ENCODE data around the gene TBC1D9B. TPM values are rescaled to one million over a fixed set of nuclear protein-coding genes. Genes with fewer than 3 reads are reported as not detected.

Gene TBC1D9B
- total and polyA plus RNA-seq, 2 experiments from 2014 or later = 77.0 to 97.3 TPM

DNA sequence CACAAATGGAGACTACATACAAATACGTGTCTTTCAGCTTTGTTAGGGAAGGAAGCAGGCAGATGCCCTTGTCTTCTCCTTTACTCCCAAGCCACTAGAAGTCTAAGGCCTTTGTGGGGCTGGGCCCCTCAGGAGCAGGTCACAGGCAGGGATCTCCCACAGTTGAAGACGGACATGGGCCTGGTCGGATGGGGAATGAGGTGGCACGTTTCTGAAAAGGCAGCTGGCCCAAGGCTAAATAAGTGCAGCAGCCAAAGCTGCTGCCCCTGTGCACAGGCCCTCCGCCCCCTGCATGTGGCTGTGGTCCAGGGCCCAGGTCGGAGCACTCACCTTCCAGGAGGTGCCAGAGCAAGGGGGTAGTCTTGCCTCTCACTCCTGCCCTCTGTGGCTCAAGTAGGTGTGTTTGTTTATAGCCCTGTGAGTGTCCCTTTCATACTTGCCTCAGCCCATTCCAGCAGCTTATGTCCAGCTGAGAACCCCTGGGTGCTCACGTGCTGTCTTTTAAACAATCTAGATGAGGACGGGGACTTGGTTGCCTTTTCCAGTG, 85.2 kb downstream of the TBC1D9B start:
- peaks cover 62% of the 10 kb centered on the region for H4K20me1 ChIP-seq (ENCODE audit: insufficient read depth, poor library complexity, severe bottlenecking)

DNA sequence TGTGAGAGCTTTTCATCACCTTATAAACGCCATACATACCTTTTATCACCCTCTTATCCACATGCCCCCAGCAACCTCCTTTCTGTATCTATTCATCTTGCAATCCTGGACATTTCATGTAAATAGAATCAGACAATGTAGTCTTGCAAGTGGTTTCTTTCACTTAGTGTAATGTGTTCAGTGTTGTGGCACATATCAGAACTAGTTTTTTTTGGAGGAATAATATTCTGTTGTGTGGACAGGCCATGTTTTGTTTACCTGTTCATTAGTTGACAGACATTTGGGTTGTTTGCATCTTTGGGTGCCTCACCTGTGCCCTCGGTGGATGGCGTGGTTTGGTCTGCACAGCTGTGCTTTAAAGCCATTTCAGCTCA, 85.7 kb downstream of the TBC1D9B start:
- H2AFZ ChIP-seq = no peak overlapping the region
- H3K9me3 ChIP-seq (ENCODE audit: low read depth) = no peaks in the 10 kb centered on the region
- H3K79me2 ChIP-seq = peaks cover 51% of the 10 kb centered on the region
- H3K4me3 ChIP-seq = peak overlapping the region; percentile 79
- WGBS (ENCODE audit: low lambda C conversion rate, missing lambda C conversion rate) = 61% methylated on average over 3 of the region's 3 CpGs
- TF ChIP-seq, protein P1, sequence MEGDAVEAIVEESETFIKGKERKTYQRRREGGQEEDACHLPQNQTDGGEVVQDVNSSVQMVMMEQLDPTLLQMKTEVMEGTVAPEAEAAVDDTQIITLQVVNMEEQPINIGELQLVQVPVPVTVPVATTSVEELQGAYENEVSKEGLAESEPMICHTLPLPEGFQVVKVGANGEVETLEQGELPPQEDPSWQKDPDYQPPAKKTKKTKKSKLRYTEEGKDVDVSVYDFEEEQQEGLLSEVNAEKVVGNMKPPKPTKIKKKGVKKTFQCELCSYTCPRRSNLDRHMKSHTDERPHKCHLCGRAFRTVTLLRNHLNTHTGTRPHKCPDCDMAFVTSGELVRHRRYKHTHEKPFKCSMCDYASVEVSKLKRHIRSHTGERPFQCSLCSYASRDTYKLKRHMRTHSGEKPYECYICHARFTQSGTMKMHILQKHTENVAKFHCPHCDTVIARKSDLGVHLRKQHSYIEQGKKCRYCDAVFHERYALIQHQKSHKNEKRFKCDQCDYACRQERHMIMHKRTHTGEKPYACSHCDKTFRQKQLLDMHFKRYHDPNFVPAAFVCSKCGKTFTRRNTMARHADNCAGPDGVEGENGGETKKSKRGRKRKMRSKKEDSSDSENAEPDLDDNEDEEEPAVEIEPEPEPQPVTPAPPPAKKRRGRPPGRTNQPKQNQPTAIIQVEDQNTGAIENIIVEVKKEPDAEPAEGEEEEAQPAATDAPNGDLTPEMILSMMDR (IDR thresholded peaks at IDR 0.05; ENCODE audit: poor library complexity) = no peak
- TF ChIP-seq EZH2phosphoT487 (IDR thresholded peaks at IDR 0.05; ENCODE audit: low read depth, severe bottlenecking, unreplicated experiment) = no peak
- no peak for TF ChIP-seq EZH2 (IDR thresholded peaks at IDR 0.05; ENCODE audit: borderline replicate concordance)
- no peaks in the 10 kb centered on the region for H3K36me3 ChIP-seq (replicated peaks; ENCODE audit: insufficient read depth, low read depth)
- peak overlapping the region; percentile 99 for H3K27ac ChIP-seq
- no peaks in the 10 kb centered on the region for H3K27me3 ChIP-seq
- H3K4me1 ChIP-seq (ENCODE audit: insufficient read depth) = peaks cover 59% of the 10 kb centered on the region
- H3K4me2 ChIP-seq = peak overlapping the region; percentile 95
- peaks cover 57% of the 10 kb centered on the region for H4K20me1 ChIP-seq (ENCODE audit: insufficient read depth, poor library complexity, severe bottlenecking)
- H3K9me2 ChIP-seq (replicated peaks; ENCODE audit: insufficient read depth) = no peaks in the 10 kb centered on the region
- DNase-seq (ENCODE audit: low spot score) = no peak

More for the DNA sequence above, 85.2 kb downstream of the TBC1D9B start:
- Histone ChIP-seq H3K27ac (peak overlapping the region; percentile 99), H3K4me2 (peak overlapping the region; percentile 95), H3K79me2 (peaks cover 48% of the 10 kb centered on the region), H3K4me3 (peak overlapping the region; percentile 79), H3K4me1 (ENCODE audit: insufficient read depth) (peaks cover 55% of the 10 kb centered on the region), H3K27me3 (no peaks in the 10 kb centered on the region), H3K36me3 (replicated peaks; ENCODE audit: insufficient read depth, low read depth) (no peaks in the 10 kb centered on the region), H3K9me2 (replicated peaks; ENCODE audit: insufficient read depth) (no peaks in the 10 kb centered on the region), H3K9me3 (ENCODE audit: low read depth) (no peaks in the 10 kb centered on the region), H2AFZ (no peak overlapping the region)
- TF ChIP-seq, protein P1 (IDR thresholded peaks at IDR 0.05; ENCODE audit: poor library complexity) = no peak
- no peak for TF ChIP-seq EZH2 (IDR thresholded peaks at IDR 0.05; ENCODE audit: borderline replicate concordance)
- TF ChIP-seq EZH2phosphoT487 (IDR thresholded peaks at IDR 0.05; ENCODE audit: low read depth, severe bottlenecking, unreplicated experiment) = no peak
- no peak for DNase-seq (ENCODE audit: low spot score)
- 73% methylated on average over 8 of the region's 8 CpGs for WGBS (ENCODE audit: low lambda C conversion rate, missing lambda C conversion rate)

DNA sequence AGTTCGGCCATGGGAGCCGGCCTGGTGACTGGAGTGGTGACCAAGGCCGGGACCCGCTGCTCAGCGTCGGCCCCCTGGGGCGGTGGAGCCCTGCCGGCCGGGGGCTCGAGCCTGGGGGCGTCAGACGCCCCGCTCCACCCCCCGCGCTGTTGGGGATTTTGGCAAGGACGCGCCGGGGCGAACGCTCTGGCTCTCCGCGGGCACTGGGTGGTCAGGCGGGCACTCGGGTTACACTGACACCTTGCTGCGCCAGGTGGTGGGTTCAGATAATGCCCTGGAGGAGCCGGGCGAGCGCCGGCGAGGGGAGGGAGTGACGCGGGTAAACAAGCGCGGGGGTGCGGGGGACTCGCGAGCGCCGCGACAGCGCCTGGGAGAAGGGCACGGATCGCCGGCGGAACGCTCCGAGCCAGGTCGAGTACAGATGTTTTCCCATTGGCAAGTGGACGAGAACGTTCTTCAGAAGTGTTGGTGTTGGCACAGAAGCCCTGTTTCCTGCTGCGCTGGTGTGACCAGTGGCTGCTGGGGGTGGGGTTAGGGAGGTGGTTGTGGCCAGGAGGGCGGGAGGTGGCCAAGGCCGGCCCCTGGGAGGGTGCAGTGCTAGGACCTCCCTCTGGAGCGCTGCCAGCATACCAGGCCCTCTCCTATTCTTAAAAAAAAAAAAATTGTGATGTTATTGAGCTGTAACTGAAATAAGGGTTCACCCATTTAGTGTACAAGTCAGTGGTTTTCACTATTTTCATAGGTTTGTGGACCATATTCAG, 86.2 kb downstream of the TBC1D9B start:
- H3K9me2 ChIP-seq (replicated peaks; ENCODE audit: insufficient read depth) = no peaks in the 10 kb centered on the region
- no peaks in the 10 kb centered on the region for H3K27me3 ChIP-seq
- H3K4me1 ChIP-seq (ENCODE audit: insufficient read depth) = peaks cover 60% of the 10 kb centered on the region
- WGBS (ENCODE audit: low lambda C conversion rate, missing lambda C conversion rate) = under 1% methylated on average over 46 of the region's 54 CpGs
- H3K4me3 ChIP-seq = peak overlapping the region; percentile 79
- H3K9me3 ChIP-seq (ENCODE audit: low read depth) = no peaks in the 10 kb centered on the region
- TF ChIP-seq, protein P1 (IDR thresholded peaks at IDR 0.05; ENCODE audit: poor library complexity) = no peak
- no peak for TF ChIP-seq EZH2phosphoT487 (IDR thresholded peaks at IDR 0.05; ENCODE audit: low read depth, severe bottlenecking, unreplicated experiment)
- peak overlapping the region; percentile 99 for H3K27ac ChIP-seq
- peak; percentile 94 for DNase-seq (ENCODE audit: low spot score)
- peaks cover 52% of the 10 kb centered on the region for H4K20me1 ChIP-seq (ENCODE audit: insufficient read depth, poor library complexity, severe bottlenecking)
- peak overlapping the region; percentile 95 for H3K4me2 ChIP-seq
- H3K36me3 ChIP-seq (replicated peaks; ENCODE audit: insufficient read depth, low read depth) = no peaks in the 10 kb centered on the region
- H2AFZ ChIP-seq = no peak overlapping the region
- peaks cover 48% of the 10 kb centered on the region for H3K79me2 ChIP-seq

Data from hepatocyte (in vitro differentiated cells).